Ovary (tissue), 9 donors: ENCODE measurements around the gene TP53. TPM values are rescaled to one million over a fixed set of nuclear protein-coding genes. Genes with fewer than 3 reads are reported as not detected.
A peak's percentile ranks its signal among the peaks of the same experiment; 100 is the strongest.

ENCODE experiments used
- DNase-seq, 5 donors: peaks; one replicate each; pipeline ENCODE4 v3.0.0-alpha.2; 2019 to 2020
- H3K27ac ChIP-seq, 2 donors: fragments of 200-600 bp; one replicate each; pipeline versions ENCODE4 v1.5.1 to v1.8.0; 2019 to 2022
- H3K27me3 ChIP-seq: fragments of 200-600 bp; one replicate; pipeline ENCODE4 v1.8.0; 2022
- H3K36me3 ChIP-seq: fragments of 200-600 bp; sonication (generic); one replicate; pipeline ENCODE4 v1.5.1; 2019
- H3K4me1 ChIP-seq: one replicate; pipeline ENCODE4 v1.8.1; 2013; ENCODE audit warnings: mild to moderate bottlenecking, moderate library complexity; ENCODE audit not compliant: insufficient read depth
- H3K4me3 ChIP-seq: fragments of 200-600 bp; sonication (generic); one replicate; pipeline ENCODE4 v1.5.1; 2017
- H3K9me3 ChIP-seq, 2 donors: fragments of 200-600 bp in 1 of 2; sonication (generic) in 1 of 2; one replicate each; pipeline versions ENCODE4 v1.5.1 to v1.8.1; 2013 to 2019; ENCODE audit warnings: mild to moderate bottlenecking in 1 of 2, moderate library complexity in 1 of 2
- EP300 ChIP-seq: sonication (generic); formaldehyde crosslinking; IDR thresholded peaks from one replicate; pipeline ENCODE4 v1.6.1; 2017; ENCODE audit warnings: antibody characterized with exemption
- POLR2A ChIP-seq: fragments of 450-650 bp; IDR thresholded peaks from one replicate; pipeline ENCODE4 v1.6.1; 2017; ENCODE audit warnings: antibody characterized with exemption, mild to moderate bottlenecking, moderate library complexity
- WGBS, 3 donors: extraction: QIAGEN DNeasy Blood & Tissue Kit in 1 of 3; methylation state at CpG; one replicate each; pipeline versions ENCODE4 v1.1.5 to v1.1.7; 2013 to 2017; 5-methylcytosine and 5-hydroxymethylcytosine counted together
- intact Hi-C, 4 donors: fragments of 100-400 bp; cut with DNase I; formaldehyde crosslinking; loops; one replicate each; pipeline versions ENCODE4 v1.11.0 to v1.15.1; 2022 to 2023
- polyA plus RNA-seq, 2 donors: library from polyadenylated mRNA; stranded (reverse); fragments of 200-250 nt in 1 of 2; fragments of 350-450 nt in 1 of 2; fragmentation: Illumina TruSeq in 1 of 2; extraction: RNeasy Lipid Tissue Mini Kit (QIAGEN cat#74804) in 1 of 2; gene quantifications; one replicate each; pipeline ENCODE4 v1.2.3, GENCODE V29; 2013 to 2014
- total RNA-seq, 7 donors: library from RNA; depleted of rRNA in 2 of 7; stranded (reverse); fragments of >200 nt in 2 of 7; fragmentation: NEBNext Ultra II Directional in 3 of 7; extraction: Animal tissue kit (Norgen Biotek cat#: 25700) in 3 of 7; gene quantifications; one replicate each; pipeline versions ENCODE4 v1.1.0 to v1.2.4, GENCODE V29; 2016 to 2023
- TF ChIP-seq, protein P1 (sequence below), 3 donors: fragments of 450-650 bp in 2 of 3; fragments of 200-600 bp in 1 of 3; IDR thresholded peaks; one replicate each; pipeline versions ENCODE4 v1.5.1 to v1.8.0; 2016 to 2022; ENCODE audit warnings: antibody characterized with exemption in 3 of 3, mild to moderate bottlenecking in 1 of 3
- donor health status: DM: no; HTN: no; CAD: no; lungs with moderate emphysema.
- donor health status: DM: no; HTN: no; CAD: no.
- donor health status: Bipolar disorder and iron deficiency.
- donor health status: DM: yes; HTN: yes; CAD: no.
- donor health status: DM: no; HTN: no; CAD: no.
- donor health status: DM: yes; HTN: yes; CAD: no.

TP53 gene
- total and polyA plus RNA-seq, 9 donors: 16.3 to 124 (median 72.6) TPM

GRCh38 chr17:7700510-7700909 is 13.2 kb upstream of the TP53 start:
- Histone ChIP-seq H3K36me3 (no peaks in the 10 kb centered on the region), H3K27ac (no peak overlapping the region), H3K9me3 (no peaks in the 10 kb centered on the region), H3K4me3 (no peak overlapping the region), H3K4me1 (peaks cover 2% of the 10 kb centered on the region), H3K27me3 (no peaks in the 10 kb centered on the region)
- intact Hi-C loops: no loop called here
- TF ChIP-seq EP300: no peak
- TF ChIP-seq, protein P1, sequence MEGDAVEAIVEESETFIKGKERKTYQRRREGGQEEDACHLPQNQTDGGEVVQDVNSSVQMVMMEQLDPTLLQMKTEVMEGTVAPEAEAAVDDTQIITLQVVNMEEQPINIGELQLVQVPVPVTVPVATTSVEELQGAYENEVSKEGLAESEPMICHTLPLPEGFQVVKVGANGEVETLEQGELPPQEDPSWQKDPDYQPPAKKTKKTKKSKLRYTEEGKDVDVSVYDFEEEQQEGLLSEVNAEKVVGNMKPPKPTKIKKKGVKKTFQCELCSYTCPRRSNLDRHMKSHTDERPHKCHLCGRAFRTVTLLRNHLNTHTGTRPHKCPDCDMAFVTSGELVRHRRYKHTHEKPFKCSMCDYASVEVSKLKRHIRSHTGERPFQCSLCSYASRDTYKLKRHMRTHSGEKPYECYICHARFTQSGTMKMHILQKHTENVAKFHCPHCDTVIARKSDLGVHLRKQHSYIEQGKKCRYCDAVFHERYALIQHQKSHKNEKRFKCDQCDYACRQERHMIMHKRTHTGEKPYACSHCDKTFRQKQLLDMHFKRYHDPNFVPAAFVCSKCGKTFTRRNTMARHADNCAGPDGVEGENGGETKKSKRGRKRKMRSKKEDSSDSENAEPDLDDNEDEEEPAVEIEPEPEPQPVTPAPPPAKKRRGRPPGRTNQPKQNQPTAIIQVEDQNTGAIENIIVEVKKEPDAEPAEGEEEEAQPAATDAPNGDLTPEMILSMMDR (IDR thresholded peaks at IDR 0.05): no peak
- no peak for TF ChIP-seq POLR2A
- no peak for DNase-seq
- 91 to 94% (median 92%) methylated on average over 7 of the region's 7 CpGs for WGBS, 3 donors

DNA sequence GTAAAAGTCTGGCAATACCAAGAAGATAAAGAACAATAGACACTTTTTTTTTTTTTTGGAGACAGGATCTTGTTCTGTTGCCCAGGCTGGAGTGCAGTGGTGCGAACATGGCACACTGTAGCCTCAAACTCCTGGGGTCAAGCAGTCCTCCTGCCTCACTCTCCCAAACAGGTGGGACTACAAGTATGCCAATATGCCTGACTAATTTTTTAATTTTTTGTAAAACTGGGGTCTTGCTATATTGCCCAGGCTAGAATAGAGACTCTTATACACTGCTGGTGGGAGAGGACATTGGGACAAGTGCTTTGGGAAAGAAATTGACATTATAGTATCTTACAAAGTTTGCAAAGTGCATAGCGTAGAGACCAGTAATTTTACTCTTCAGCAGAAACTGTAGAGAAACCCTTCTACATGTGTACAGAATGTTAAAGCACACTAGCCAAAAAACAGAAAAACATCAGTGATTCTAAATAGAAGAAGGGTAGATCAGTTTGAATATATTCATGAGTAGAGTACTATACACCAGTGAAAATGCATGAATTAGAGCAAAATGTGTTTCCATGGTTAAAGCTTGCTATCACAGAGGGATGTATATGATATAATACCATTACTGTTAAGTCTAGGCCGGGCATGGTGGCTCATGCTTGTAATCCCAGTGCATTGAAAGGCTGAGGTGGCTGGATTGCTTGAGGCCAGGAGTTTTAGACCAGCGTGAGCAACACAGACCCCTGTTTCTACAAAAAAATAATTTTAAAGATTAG is 10.7 kb upstream of the TP53 start:
- 96% methylated on average over 4 of the region's 4 CpGs for WGBS, 3 donors
- no peak for DNase-seq
- TF ChIP-seq, protein P1 (IDR thresholded peaks at IDR 0.05): no peak
- TF ChIP-seq POLR2A: no peak
- no peak for TF ChIP-seq EP300
- no peaks in the 10 kb centered on the region for H3K27me3 ChIP-seq
- intact Hi-C loops: no loop called here
- H3K4me3 ChIP-seq: no peak overlapping the region
- H3K9me3 ChIP-seq: no peaks in the 10 kb centered on the region
- no peak overlapping the region for H3K27ac ChIP-seq
- no peaks in the 10 kb centered on the region for H3K36me3 ChIP-seq
- no peaks in the 10 kb centered on the region for H3K4me1 ChIP-seq

DNA sequence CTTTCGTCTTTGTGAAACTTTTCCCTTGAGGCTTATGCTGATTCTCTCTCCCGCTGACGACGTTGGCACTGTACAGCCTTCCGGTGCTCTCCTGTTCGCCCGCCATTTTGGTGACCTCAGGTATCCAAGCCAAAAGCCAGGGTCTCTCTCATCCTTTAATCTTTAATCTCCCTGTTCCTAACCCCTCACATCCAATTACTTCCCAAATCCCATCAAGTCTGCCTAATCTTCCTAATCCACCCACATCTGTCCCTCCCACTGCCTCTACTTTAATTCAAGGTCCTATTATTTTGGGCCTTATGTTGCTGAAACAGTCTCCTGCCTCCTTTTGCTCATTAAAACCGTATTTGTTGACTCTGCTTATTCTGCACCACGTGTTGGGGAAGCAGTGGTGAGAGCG is 8.3 kb upstream of the TP53 start:
- Histone ChIP-seq H3K9me3 (no peaks in the 10 kb centered on the region), H3K27me3 (no peaks in the 10 kb centered on the region), H3K27ac (no peak overlapping the region), H3K36me3 (no peaks in the 10 kb centered on the region), H3K4me3 (no peak overlapping the region), H3K4me1 (no peaks in the 10 kb centered on the region)
- intact Hi-C loops: no loop called here
- 92 to 93% (median 93%) methylated on average over 10 of the region's 10 CpGs for WGBS, 3 donors
- TF ChIP-seq, protein P1 (IDR thresholded peaks at IDR 0.05): no peak
- no peak for TF ChIP-seq EP300
- no peak for TF ChIP-seq POLR2A
- DNase-seq: no peak

DNA sequence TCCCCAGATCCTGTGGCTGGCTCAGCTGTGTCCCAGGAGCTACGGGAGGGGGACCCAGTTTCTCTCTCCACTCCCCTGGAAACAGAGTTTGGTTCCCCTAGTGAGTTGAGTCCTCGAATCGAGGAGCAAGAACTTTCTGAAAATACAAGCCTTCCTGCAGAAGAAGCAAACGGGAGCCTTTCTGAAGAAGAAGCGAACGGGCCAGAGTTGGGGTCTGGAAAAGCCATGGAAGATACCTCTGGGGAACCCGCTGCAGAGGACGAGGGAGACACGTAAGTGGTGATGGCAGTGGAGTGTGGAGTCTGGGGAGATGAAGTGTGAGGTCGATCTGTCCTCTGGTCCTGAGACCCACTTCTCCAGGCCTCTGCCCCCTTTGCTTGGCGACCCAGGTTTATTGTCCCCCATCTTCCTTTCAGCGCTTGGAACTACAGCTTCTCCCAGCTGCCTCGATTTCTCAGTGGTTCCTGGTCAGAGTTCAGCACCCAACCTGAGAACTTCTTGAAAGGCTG is 1.6 kb upstream of the TP53 start:
- Histone ChIP-seq H3K27me3 (no peaks in the 10 kb centered on the region), H3K27ac (peak overlapping the region in 1 of 2 donors; percentile 23), H3K9me3 (no peaks in the 10 kb centered on the region), H3K4me1 (peaks cover 7% of the 10 kb centered on the region), H3K4me3 (peak overlapping the region; percentile 59), H3K36me3 (no peaks in the 10 kb centered on the region)
- DNase-seq: no peak
- WGBS, 3 donors: 9 to 11% (median 9%) methylated on average over 13 of the region's 13 CpGs
- intact Hi-C loops: loop anchor here (5.0 to 10.0 kb wide), 4 partner anchors 37 to 204 kb away; partner anchors contain the start of genes SHBG (in 3 of the 4), ATP1B2 (in 2 of the 4), POLR2A (in 1 of the 4) and SLC35G6 (in 1 of the 4)
- TF ChIP-seq, protein P1 (IDR thresholded peaks at IDR 0.05): no peak
- TF ChIP-seq POLR2A: no peak
